ENCODE results near the gene SOHLH1. TPM values are rescaled to one million over a fixed set of nuclear protein-coding genes. Genes with fewer than 3 reads are reported as not detected.

SOHLH1 gene
- total and polyA plus RNA-seq, 4 donors = 0.43 to 1.0 (median 0.74) TPM

DNA sequence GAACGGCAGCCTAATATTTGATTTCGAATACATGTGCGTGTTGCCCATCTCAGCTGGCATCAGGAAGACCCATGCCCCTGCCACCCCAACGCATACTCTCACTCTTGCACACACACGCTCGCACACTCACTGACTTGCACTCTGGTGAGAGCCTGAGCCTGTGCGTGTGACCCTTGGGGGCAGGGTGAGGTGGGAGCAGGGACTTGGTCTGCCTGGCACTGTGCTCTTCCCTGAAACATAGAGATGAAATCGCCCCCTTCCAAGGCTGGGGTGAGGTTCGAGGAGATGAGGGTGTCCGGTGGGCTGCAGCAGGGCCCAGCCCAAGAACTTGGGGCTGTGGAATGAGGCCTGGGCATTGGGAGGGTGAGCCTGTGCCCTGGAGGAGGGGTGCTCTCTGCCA is 35.0 kb downstream of the SOHLH1 start:
- H3K4me3 ChIP-seq (ENCODE audit: low read depth, low read length) = no peak overlapping the region
- no peak overlapping the region for H3K27ac ChIP-seq (ENCODE audit: low read depth, low read length)
- H3K36me3 ChIP-seq (ENCODE audit: control insufficient read depth, insufficient read depth, low read length) = no peaks in the 10 kb centered on the region
- DNase-seq (ENCODE audit: low read depth in 4 of 6, low spot score in 6 of 6) = no peak
- H3K27me3 ChIP-seq (ENCODE audit: control insufficient read depth, insufficient read depth, low read length) = no peaks in the 10 kb centered on the region
- no peaks in the 10 kb centered on the region for H3K9me3 ChIP-seq (ENCODE audit: control insufficient read depth, insufficient read depth, low read length)
- H3K4me1 ChIP-seq (ENCODE audit: control insufficient read depth, insufficient read depth, low read length) = peaks cover 15% of the 10 kb centered on the region
- 92% methylated on average over 10 of the region's 10 CpGs for WGBS (ENCODE audit: insufficient coverage)

DNA sequence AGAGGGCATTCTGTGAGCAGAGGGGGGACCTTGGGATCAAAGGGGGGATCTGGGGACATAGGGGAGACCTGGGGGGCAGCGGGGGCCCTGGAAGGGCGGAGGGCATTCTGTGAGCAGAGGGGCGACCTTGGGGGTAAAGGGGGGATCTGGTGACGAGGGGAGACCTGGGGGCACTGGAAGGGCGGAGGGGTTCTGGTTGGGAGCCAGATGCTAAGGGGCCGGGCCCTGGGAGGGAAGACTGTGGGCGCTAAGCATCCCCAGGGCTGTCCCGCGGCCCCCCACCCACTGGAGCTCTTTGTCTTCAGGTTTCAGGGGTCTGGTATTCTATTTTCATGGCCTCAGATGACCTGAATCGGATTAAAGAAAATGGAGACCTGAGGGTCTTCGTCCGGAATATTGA is 35.4 kb downstream of the SOHLH1 start:
- Histone ChIP-seq H3K27ac (ENCODE audit: low read depth, low read length) (no peak overlapping the region), H3K36me3 (ENCODE audit: control insufficient read depth, insufficient read depth, low read length) (no peaks in the 10 kb centered on the region), H3K4me1 (ENCODE audit: control insufficient read depth, insufficient read depth, low read length) (peaks cover 15% of the 10 kb centered on the region), H3K27me3 (ENCODE audit: control insufficient read depth, insufficient read depth, low read length) (no peaks in the 10 kb centered on the region), H3K4me3 (ENCODE audit: low read depth, low read length) (no peak overlapping the region), H3K9me3 (ENCODE audit: control insufficient read depth, insufficient read depth, low read length) (no peaks in the 10 kb centered on the region)
- 89% methylated on average over 11 of the region's 12 CpGs for WGBS (ENCODE audit: insufficient coverage)
- DNase-seq (ENCODE audit: low read depth in 4 of 6, low spot score in 6 of 6) = no peak

- H3K4me3 ChIP-seq (ENCODE audit: low read depth, low read length) = no peak overlapping the region
- H3K27ac ChIP-seq (ENCODE audit: low read depth, low read length) = no peak overlapping the region
- no peaks in the 10 kb centered on the region for H3K27me3 ChIP-seq (ENCODE audit: control insufficient read depth, insufficient read depth, low read length)
- H3K36me3 ChIP-seq (ENCODE audit: control insufficient read depth, insufficient read depth, low read length) = no peaks in the 10 kb centered on the region
- DNase-seq (ENCODE audit: low read depth in 4 of 6, low spot score in 6 of 6) = no peak
- no peaks in the 10 kb centered on the region for H3K9me3 ChIP-seq (ENCODE audit: control insufficient read depth, insufficient read depth, low read length)
- peaks cover 15% of the 10 kb centered on the region for H3K4me1 ChIP-seq (ENCODE audit: control insufficient read depth, insufficient read depth, low read length)
- WGBS (ENCODE audit: insufficient coverage) = 65% methylated on average over 3 of the region's 3 CpGs
These were observed 35.9 kb downstream of the SOHLH1 start for GRCh38 chr9:135663451-135663770.

DNA sequence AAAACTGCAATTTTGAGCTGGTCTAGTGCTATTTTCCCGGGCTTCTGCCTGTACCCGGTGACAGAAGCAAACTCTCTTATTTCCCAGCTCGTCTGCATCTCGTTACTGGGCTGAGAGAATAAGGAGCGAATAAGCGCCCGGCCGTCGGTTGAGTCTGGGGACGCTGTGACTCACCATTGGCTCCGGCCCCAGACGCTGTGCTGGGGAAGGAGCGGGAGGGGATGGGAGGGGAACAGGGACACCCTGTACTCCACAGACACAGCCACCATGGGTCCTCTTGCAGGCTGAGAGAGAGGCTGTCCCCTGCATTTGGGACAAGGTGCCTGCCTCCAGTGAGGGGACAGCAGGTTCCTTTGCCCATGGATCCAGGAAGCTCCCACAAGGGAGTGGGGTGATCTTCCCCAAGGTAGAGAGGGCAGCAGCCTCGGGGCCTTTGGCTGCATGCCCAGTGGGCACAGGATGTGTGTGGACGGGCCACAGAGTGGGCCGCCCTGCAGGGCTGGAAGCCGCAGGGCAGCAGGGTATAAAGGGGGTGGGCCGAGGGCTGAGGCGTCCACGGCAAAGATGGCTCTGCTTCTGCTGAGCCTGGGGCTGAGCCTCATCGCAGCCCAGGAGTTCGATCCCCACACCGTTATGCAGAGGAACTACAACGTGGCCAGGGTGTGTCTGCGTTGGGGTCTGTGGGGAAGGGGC is 36.4 kb downstream of the SOHLH1 start, which contains the start of gene LCN9:
Gene LCN9, plus strand, starts transcription at position 552 of the 693 bp plus-strand sequence. Its CDS starts 13 bp downstream, at position 565.
- Histone ChIP-seq H3K36me3 (ENCODE audit: control insufficient read depth, insufficient read depth, low read length) (no peaks in the 10 kb centered on the region), H3K4me1 (ENCODE audit: control insufficient read depth, insufficient read depth, low read length) (peaks cover 15% of the 10 kb centered on the region), H3K4me3 (ENCODE audit: low read depth, low read length) (no peak within 1 kb of the TSS), H3K27me3 (ENCODE audit: control insufficient read depth, insufficient read depth, low read length) (no peaks in the 10 kb centered on the region), H3K9me3 (ENCODE audit: control insufficient read depth, insufficient read depth, low read length) (no peaks in the 10 kb centered on the region), H3K27ac (ENCODE audit: low read depth, low read length) (no peak within 1 kb of the TSS)
- peak in 4 of 6 donors; percentile 6 to 66 (median 16) for DNase-seq (ENCODE audit: low read depth in 4 of 6, low spot score in 6 of 6)
- 58% methylated on average over 21 of the region's 25 CpGs for WGBS (ENCODE audit: insufficient coverage)

DNA sequence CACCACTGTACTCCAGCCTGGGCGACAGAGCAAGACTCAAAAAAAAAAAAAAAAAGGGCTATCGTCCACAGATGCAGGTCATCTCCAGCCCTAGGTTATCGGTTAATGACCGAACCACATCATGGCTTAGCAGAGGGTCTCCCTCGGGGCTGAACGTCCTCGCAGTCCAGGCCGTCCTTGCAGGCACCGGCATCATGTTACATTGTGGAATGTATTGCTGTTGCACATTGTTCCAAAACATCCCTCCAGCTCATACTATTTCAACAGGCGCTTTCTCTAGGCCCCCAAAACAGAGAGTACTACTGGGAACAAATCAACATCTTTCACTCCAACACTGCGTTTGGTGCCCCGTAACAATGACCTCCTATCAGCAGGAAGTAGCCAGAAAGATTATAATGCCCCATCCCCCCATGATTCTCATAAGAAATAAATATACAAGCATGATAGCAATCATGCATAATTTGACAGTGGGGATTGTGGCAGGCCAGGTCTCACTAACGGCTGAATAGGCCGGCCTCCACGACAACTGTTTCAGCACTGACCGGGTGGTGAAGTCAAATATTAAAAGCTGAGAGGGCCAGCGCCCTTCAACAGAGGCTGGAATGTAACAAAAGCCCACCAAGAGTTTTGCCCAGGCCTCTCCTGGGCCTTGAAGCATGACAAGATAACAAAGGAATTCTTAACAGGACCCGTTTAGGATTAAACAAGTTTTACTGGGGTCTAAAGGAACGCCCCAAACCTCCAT is 37.3 kb downstream of the SOHLH1 start:
- Histone ChIP-seq H3K27me3 (ENCODE audit: control insufficient read depth, insufficient read depth, low read length) (no peaks in the 10 kb centered on the region), H3K27ac (ENCODE audit: low read depth, low read length) (no peak overlapping the region), H3K4me1 (ENCODE audit: control insufficient read depth, insufficient read depth, low read length) (peaks cover 8% of the 10 kb centered on the region), H3K9me3 (ENCODE audit: control insufficient read depth, insufficient read depth, low read length) (no peaks in the 10 kb centered on the region), H3K4me3 (ENCODE audit: low read depth, low read length) (no peak overlapping the region), H3K36me3 (ENCODE audit: control insufficient read depth, insufficient read depth, low read length) (no peaks in the 10 kb centered on the region)
- WGBS (ENCODE audit: insufficient coverage) = 44% methylated on average over 14 of the region's 19 CpGs
- no peak for DNase-seq (ENCODE audit: low read depth in 4 of 6, low spot score in 6 of 6)

- Histone ChIP-seq H3K27ac (ENCODE audit: low read depth, low read length) (no peak overlapping the region), H3K9me3 (ENCODE audit: control insufficient read depth, insufficient read depth, low read length) (no peaks in the 10 kb centered on the region), H3K36me3 (ENCODE audit: control insufficient read depth, insufficient read depth, low read length) (no peaks in the 10 kb centered on the region), H3K4me3 (ENCODE audit: low read depth, low read length) (no peak overlapping the region), H3K27me3 (ENCODE audit: control insufficient read depth, insufficient read depth, low read length) (no peaks in the 10 kb centered on the region), H3K4me1 (ENCODE audit: control insufficient read depth, insufficient read depth, low read length) (peaks cover 8% of the 10 kb centered on the region)
- no peak for DNase-seq (ENCODE audit: low read depth in 4 of 6, low spot score in 6 of 6)
- WGBS (ENCODE audit: insufficient coverage) = 96% methylated on average over 20 of the region's 22 CpGs
These were observed 38.9 kb downstream of the SOHLH1 start for GRCh38 chr9:135660407-135660806.

DNA sequence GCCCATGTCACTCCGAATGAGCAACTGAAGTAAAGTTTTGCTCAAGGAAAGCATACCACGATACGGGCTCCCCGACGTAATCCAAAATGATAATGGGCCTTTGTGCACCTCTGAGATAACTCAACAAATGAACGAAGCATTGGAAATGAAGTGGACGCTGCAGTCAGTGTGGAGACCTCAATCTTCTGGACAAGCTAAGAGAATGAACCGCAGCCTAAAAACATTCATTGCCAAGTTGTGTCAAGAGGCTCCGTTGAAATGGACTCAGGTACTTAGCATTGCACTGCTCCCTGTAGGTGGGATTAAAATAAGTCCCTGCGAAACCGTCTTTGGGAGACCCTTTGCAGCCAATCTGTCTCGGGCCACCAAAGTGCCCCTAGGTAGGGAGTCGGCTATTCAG is 40.0 kb downstream of the SOHLH1 start:
- H3K36me3 ChIP-seq (ENCODE audit: control insufficient read depth, insufficient read depth, low read length) = no peaks in the 10 kb centered on the region
- no peaks in the 10 kb centered on the region for H3K27me3 ChIP-seq (ENCODE audit: control insufficient read depth, insufficient read depth, low read length)
- peaks cover 8% of the 10 kb centered on the region for H3K4me1 ChIP-seq (ENCODE audit: control insufficient read depth, insufficient read depth, low read length)
- H3K4me3 ChIP-seq (ENCODE audit: low read depth, low read length) = no peak overlapping the region
- 84% methylated on average over 13 of the region's 13 CpGs for WGBS (ENCODE audit: insufficient coverage)
- H3K27ac ChIP-seq (ENCODE audit: low read depth, low read length) = no peak overlapping the region
- no peak for DNase-seq (ENCODE audit: low read depth in 4 of 6, low spot score in 6 of 6)
- no peaks in the 10 kb centered on the region for H3K9me3 ChIP-seq (ENCODE audit: control insufficient read depth, insufficient read depth, low read length)

DNA sequence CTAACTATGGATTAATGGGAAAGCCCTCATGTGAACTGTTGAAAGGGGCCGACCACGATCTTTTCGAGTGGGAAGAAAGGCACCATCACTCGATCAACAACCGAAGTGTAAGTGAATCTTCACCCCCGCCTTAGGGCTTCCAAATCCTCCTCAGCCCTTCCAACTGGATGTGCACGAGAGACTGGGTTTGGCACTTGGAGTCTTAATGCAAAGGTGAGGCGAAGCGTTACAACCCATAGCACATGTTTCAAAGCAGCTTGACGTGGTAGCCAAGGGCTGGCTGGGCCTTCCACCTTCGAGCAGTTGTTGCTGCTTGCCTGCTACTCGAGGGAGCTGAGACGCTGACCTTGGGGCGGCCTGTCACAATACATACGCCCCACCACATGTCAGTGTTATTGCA is 41.9 kb downstream of the SOHLH1 start:
- WGBS (ENCODE audit: insufficient coverage) = 89% methylated on average over 15 of the region's 15 CpGs
- no peaks in the 10 kb centered on the region for H3K4me1 ChIP-seq (ENCODE audit: control insufficient read depth, insufficient read depth, low read length)
- DNase-seq (ENCODE audit: low read depth in 4 of 6, low spot score in 6 of 6) = no peak
- H3K4me3 ChIP-seq (ENCODE audit: low read depth, low read length) = no peak overlapping the region
- H3K27ac ChIP-seq (ENCODE audit: low read depth, low read length) = no peak overlapping the region
- H3K27me3 ChIP-seq (ENCODE audit: control insufficient read depth, insufficient read depth, low read length) = no peaks in the 10 kb centered on the region
- H3K9me3 ChIP-seq (ENCODE audit: control insufficient read depth, insufficient read depth, low read length) = no peaks in the 10 kb centered on the region
- no peaks in the 10 kb centered on the region for H3K36me3 ChIP-seq (ENCODE audit: control insufficient read depth, insufficient read depth, low read length)

DNA sequence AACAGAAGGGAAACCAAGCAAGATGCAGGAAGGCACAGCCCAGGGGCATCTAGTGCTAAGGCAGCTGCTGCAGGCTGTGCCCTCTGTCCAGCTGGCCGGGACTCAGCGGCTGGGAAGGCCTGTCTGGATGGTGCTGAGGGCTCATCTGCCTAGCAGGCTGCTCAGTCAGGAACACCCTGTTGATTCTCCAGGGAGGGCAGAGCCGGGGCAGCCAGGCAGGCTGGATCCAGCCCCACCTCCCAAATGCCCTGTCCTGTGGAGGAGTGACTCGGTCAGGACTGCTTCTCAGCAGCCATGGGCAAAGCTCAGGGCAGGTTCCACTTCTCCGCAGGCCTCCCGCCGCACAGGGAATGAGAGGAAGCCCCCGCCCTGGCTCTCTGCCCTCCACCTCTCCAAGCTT is 44.0 kb downstream of the SOHLH1 start:
- no peaks in the 10 kb centered on the region for H3K27me3 ChIP-seq (ENCODE audit: control insufficient read depth, insufficient read depth, low read length)
- H3K4me1 ChIP-seq (ENCODE audit: control insufficient read depth, insufficient read depth, low read length) = no peaks in the 10 kb centered on the region
- H3K4me3 ChIP-seq (ENCODE audit: low read depth, low read length) = no peak overlapping the region
- no peaks in the 10 kb centered on the region for H3K9me3 ChIP-seq (ENCODE audit: control insufficient read depth, insufficient read depth, low read length)
- H3K27ac ChIP-seq (ENCODE audit: low read depth, low read length) = no peak overlapping the region
- DNase-seq (ENCODE audit: low read depth in 4 of 6, low spot score in 6 of 6) = no peak
- 89% methylated on average over 8 of the region's 8 CpGs for WGBS (ENCODE audit: insufficient coverage)
- no peaks in the 10 kb centered on the region for H3K36me3 ChIP-seq (ENCODE audit: control insufficient read depth, insufficient read depth, low read length)

DNA sequence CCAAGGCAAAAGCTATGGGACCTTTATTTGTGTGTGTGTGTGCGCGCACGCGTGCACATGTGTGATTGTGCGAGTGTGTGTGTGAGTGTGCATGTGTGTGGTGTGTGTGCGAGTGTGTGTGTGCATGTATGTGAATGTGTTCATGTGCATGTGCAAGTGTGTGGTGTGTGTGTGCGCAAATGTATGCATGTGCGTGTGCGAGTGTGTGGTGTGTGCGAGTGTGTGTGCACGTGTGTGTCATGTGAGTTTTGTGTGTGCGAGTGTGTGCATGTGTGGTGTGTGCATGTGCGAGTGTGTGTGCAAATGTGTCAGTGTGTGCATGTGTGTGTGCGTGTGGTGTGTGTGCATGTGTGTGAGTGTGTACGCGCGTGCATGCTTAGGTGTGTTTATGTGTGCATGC is 48.9 kb downstream of the SOHLH1 start:
- DNase-seq (ENCODE audit: low read depth in 4 of 6, low spot score in 6 of 6) = no peak
- Histone ChIP-seq H3K9me3 (ENCODE audit: control insufficient read depth, insufficient read depth, low read length) (peaks cover 3% of the 10 kb centered on the region), H3K36me3 (ENCODE audit: control insufficient read depth, insufficient read depth, low read length) (no peaks in the 10 kb centered on the region), H3K4me3 (ENCODE audit: low read depth, low read length) (no peak overlapping the region), H3K27ac (ENCODE audit: low read depth, low read length) (no peak overlapping the region), H3K27me3 (ENCODE audit: control insufficient read depth, insufficient read depth, low read length) (no peaks in the 10 kb centered on the region), H3K4me1 (ENCODE audit: control insufficient read depth, insufficient read depth, low read length) (no peaks in the 10 kb centered on the region)
- WGBS (ENCODE audit: insufficient coverage) = 94% methylated on average over 17 of the region's 17 CpGs
